Activated B cell treated with CpG ODN at 0.5 μM for 24 hours (primary cell): ENCODE data around the gene OR11A1. TPM values are rescaled to one million over a fixed set of nuclear protein-coding genes. Genes with fewer than 3 reads are reported as not detected.

Experiments
- ATAC-seq: fragments of 200-7000 bp; cut with Tn5 transposase; one replicate; pipeline ENCODE4 v1.10.0; 2021; ENCODE audit warnings: low read depth, mild to moderate bottlenecking, moderate library complexity
- CTCF ChIA-PET: fragments of 350-600 bp; sonication (Branson Sonifier 250); formaldehyde crosslinking; loops from one replicate; lab custom pipeline; 2021; ENCODE audit warnings: antibody characterized with exemption; lab: Charles Lee
- POLR2A ChIA-PET: fragments of 350-600 bp; sonication (Branson Sonifier 250); formaldehyde crosslinking; loops from one replicate; lab custom pipeline; 2021; ENCODE audit warnings: antibody characterized with exemption; lab: Charles Lee
- DNase-seq: peaks from one replicate; pipeline ENCODE4 v3.0.0; 2022
- H3K27ac Mint-ChIP-seq: one replicate; pipeline ENCODE4 v1.8.0; 2020; ENCODE audit warnings: mixed read lengths
- H3K27me3 Mint-ChIP-seq: one replicate; pipeline ENCODE4 v1.8.0; 2021; ENCODE audit warnings: mixed read lengths
- H3K36me3 Mint-ChIP-seq: one replicate; pipeline ENCODE4 v1.8.0; 2021; ENCODE audit warnings: low read depth, mixed read lengths
- H3K4me1 Mint-ChIP-seq: one replicate; pipeline ENCODE4 v1.8.0; 2021; ENCODE audit warnings: mixed read lengths
- H3K4me3 Mint-ChIP-seq: one replicate; pipeline ENCODE4 v1.8.0; 2020; ENCODE audit warnings: mild to moderate bottlenecking, mixed read lengths
- H3K9me3 Mint-ChIP-seq: one replicate; pipeline ENCODE4 v1.8.0; 2020; ENCODE audit warnings: mixed read lengths
- CTCF ChIP-seq: fragments of 200-600 bp; IDR thresholded peaks from one replicate; pipeline ENCODE4 v1.8.0; 2022; ENCODE audit warnings: antibody characterized with exemption, mild to moderate bottlenecking
- intact Hi-C: fragments of 100-400 bp; cut with micrococcal nuclease; formaldehyde crosslinking; loops from one replicate; pipeline ENCODE4 v1.15.1; 2024
- total RNA-seq: library from RNA; stranded (reverse); gene quantifications from 2 replicates; pipeline ENCODE4 v1.2.3, GENCODE V29; 2022

Gene OR11A1
- total RNA-seq, 1 donor from 2014 or later, result not detected

- Mint-ChIP-seq H3K9me3 (no peaks in the 10 kb centered on the region), H3K27me3 (peaks cover 10% of the 10 kb centered on the region), H3K27ac (no peak overlapping the region), H3K36me3 (no peaks in the 10 kb centered on the region), H3K4me3 (no peak overlapping the region), H3K4me1 (no peaks in the 10 kb centered on the region)
- intact Hi-C loops, result no loop called here
- DNase-seq (no peak), ATAC-seq (no peak)
- POLR2A ChIA-PET, result no interaction called here
- TF ChIP-seq CTCF, result no peak
- CTCF ChIA-PET, result no interaction called here
Observed at GRCh38 chr6:29490055-29490454, 33.2 kb upstream of the OR11A1 start.

GRCh38 chr6:29489286-29489685 lies 32.4 kb upstream of the OR11A1 start:
- Mint-ChIP-seq H3K36me3 (no peaks in the 10 kb centered on the region), H3K9me3 (no peaks in the 10 kb centered on the region), H3K4me1 (no peaks in the 10 kb centered on the region), H3K27me3 (peaks cover 9% of the 10 kb centered on the region), H3K27ac (no peak overlapping the region), H3K4me3 (no peak overlapping the region)
- no peak for TF ChIP-seq CTCF
- DNase-seq (no peak), ATAC-seq (no peak)
- intact Hi-C loops, result no loop called here
- ChIA-PET POLR2A (no interaction called here), CTCF (no interaction called here)

GRCh38 chr6:29488874-29489273 lies 32.0 kb upstream of the OR11A1 start:
- Mint-ChIP-seq H3K36me3 (no peaks in the 10 kb centered on the region), H3K4me1 (no peaks in the 10 kb centered on the region), H3K27ac (no peak overlapping the region), H3K9me3 (no peaks in the 10 kb centered on the region), H3K4me3 (no peak overlapping the region), H3K27me3 (peaks cover 9% of the 10 kb centered on the region)
- TF ChIP-seq CTCF, result no peak
- ChIA-PET CTCF (no interaction called here), POLR2A (no interaction called here)
- ATAC-seq, result no peak
- DNase-seq, result no peak
- intact Hi-C loops, result no loop called here

- intact Hi-C loops, result no loop called here
- Mint-ChIP-seq H3K27me3 (peaks cover 9% of the 10 kb centered on the region), H3K36me3 (no peaks in the 10 kb centered on the region), H3K27ac (no peak within 1 kb of the TSS), H3K4me1 (no peaks in the 10 kb centered on the region), H3K9me3 (no peaks in the 10 kb centered on the region), H3K4me3 (no peak within 1 kb of the TSS)
- TF ChIP-seq CTCF, result no peak
- POLR2A ChIA-PET, result no interaction called here
- DNase-seq, result no peak
- ATAC-seq, result no peak
- CTCF ChIA-PET, result no interaction called here
Observed at GRCh38 chr6:29487660-29488059, 30.8 kb upstream of the OR11A1 start, which contains the start of gene MAS1L. Gene MAS1L (minus strand): TSS chr6:29487956. CDS start chr6:29487902, 54 bp downstream.

GRCh38 chr6:29487131-29487530 lies 30.3 kb upstream of the OR11A1 start:
- Mint-ChIP-seq H3K4me1 (no peaks in the 10 kb centered on the region), H3K27me3 (peaks cover 9% of the 10 kb centered on the region), H3K27ac (no peak overlapping the region), H3K36me3 (no peaks in the 10 kb centered on the region), H3K9me3 (no peaks in the 10 kb centered on the region), H3K4me3 (no peak overlapping the region)
- POLR2A ChIA-PET, result no interaction called here
- TF ChIP-seq CTCF, result no peak
- no peak for ATAC-seq
- DNase-seq, result no peak
- CTCF ChIA-PET, result no interaction called here
- intact Hi-C loops, result no loop called here
